IPS DF 19.7 (cell line): Measurements from ENCODE around the gene RALGAPB.
"Not testable (repeated sequence)": the region's sequence is repeated elsewhere in the genome, so short reads cannot be mapped to it uniquely, and the experiment has no call there.

Experiments used
- DNase-seq: peaks from one replicate; pipeline ENCODE4 v3.0.0-alpha.2; 2013; ENCODE audit warnings: low read depth, low spot score

Gene RALGAPB

DNA sequence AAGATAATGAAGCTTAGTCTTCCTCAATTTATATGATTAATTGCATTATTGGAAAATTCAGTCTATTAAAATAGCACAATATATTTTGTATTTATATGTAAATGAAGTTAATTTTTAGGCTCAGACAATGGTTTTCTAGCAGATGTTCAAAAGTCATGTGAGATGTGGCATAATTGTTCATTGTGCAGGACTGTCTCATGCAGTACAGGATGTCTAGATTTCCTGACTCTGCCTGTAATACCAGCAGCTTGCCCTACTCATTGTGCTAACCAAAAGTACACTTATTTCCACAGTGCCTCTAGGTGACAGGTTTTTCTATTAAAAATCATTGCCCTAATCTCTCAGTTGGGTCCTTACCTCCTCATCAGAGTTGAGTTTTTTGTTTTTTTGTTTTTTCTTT is 12.4 kb downstream of the RALGAPB start:
- no peak for DNase-seq

DNA sequence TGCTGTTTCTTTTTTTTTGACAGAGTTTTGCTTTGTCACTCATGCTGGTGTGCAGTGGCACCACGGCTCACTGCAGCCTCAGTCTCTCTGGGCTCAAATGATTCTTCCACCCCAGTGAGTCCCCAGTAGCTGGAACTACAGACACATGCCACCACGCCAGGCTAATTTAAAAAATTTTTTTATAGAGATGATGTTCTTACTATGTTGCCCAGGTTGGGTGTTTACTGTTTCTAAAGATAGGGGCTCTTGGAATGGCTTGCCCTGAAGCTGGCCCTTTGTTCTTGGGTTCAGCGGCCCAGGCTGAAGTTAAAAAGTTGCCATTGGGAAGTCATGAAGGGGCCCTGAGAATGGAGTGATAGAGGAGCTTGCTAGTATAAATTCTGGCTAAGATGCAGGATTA is 16.5 kb downstream of the RALGAPB start:
- DNase-seq: no peak

DNA sequence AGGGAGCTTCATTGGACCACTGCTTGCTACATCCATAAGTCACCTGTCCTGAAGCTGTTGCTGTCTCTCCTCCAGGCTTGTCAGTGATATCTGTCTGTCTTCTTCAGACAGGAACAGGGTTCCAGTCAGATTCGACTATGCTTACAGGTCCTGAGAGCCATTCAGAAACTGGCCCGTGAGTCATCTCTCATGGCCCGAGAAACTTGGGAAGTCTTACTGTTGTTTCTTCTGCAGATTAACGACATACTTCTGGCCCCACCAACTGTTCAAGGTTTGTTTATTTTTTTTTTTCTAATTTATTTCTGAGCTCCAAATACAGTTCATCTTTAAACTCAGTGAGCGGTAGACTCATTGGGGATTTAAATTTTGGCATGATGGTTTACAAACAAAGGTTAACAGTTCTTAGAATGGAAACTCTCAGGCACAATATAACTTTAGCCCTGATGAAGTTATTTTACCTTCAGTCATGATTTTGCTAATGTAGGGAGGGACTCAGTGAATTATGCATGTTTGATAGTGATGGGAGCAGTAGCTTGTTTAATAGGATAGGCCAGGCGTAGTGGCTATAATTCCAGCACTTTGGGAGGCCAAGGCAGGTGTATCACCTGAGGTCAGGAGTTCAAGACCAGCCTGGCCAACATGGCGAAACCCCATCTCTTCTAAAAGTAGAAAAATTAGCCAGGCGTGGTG is 24.7 kb downstream of the RALGAPB start:
- DNase-seq: no peak

DNA sequence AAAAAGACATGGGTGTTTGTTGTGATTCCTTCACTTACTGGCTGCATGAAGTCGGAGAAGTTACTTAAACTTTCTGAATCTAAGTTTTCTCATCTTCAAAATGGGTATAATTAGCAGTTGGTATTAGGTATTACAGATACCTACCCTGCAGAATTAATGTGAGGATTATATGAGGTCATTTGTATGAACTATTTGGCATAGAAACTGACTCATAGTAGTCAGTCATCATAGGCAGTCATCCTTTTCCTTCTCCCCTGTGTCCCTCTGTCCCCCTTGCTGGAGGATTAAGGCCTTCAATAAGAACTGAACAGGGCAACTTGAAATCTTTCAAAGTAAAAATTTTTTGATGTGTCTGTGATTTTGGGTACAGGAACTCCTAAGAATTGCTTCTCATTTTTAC is 26.3 kb downstream of the RALGAPB start:
- DNase-seq: no peak

DNA sequence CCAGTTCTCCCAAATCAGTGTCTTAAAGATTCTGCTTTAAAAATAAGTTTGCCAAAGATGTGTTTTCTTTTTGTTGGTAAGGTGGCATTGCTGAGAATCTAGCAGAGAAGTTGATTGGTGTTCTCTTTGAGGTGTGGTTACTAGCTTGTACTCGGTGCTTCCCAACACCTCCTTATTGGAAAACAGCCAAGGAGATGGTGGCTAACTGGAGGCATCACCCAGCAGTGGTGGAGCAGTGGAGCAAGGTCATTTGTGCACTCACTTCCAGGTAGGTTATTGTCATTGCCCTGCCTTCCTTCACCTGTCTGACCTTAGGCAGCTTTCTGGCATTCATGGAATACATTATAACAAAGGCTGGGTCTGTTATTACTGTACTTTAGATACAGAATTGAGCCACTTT is 26.7 kb downstream of the RALGAPB start:
- no peak for DNase-seq

DNA sequence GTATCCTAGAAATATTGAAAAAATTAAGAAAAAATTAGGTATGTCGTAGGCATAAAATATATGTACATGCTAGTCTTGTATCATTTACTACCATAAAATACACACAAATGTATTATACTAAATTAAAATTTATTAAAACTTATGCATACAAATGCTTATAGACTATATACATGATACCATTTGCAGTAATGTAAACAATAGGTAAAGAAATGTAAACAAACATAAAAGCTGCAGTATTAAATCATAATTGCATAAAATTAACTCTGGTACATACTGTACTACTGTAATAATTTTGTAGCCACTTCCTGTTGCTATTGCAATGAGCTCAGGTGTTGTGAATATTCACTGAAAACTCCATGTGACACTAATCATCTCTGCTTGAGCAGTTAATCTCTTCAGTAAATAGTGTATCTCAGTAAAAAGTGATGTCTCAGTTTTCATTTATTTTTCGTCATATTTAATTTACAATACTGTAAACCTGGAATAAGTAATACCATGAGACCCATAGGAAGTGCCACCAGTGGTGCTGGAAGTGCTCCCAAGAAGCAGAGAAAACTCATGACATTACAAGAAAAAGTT is 29.3 kb downstream of the RALGAPB start:
- DNase-seq: no peak

DNA sequence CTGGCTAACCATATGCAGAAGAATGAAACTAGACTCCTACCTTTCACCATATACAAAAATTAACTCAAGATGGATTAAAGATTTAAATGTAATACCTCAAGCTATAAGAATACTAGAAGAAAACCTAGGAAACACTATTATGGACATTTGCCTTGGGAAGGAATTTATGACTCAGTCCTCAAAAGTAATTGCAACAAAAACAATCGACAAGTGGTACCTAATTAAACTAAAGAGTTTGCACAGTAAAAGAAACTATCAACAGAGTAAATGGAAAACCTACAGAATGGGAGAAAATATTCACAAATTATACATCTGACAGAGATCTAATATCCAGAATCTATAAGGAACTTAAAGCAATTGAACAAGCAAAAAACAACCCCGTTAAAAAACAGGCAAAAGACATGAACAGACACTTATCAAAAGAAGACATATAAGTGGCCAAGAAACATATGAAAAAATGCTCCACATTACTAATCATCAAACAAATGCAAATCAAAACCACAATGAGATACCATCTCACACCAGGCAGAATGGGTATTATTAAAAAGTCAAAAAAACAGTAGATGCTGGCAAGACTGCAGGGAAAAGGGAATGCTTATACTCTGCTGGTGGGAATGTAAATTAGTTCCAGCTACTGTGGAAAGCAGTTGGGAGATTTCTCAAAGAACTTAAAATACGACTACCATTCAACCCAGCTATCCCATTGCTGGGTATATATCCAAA is 31.9 kb downstream of the RALGAPB start:
- no peak for DNase-seq

DNA sequence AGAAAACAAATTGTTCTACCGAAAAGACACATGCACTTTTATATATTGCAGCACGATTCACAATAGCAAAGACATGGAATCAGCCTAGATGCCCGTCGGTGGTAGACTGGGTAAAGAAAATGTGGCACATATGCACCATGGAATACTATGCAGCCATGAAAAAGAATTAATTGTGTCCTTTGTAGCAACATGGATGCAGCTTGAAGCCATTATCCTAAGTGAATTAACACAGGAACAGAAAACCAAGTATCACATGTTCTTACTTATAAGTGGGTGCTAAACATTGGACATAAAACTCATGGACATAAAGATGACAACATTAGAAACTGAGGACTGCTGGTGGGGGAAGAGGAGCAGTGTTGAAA is 32.4 kb downstream of the RALGAPB start:
- no peak for DNase-seq

DNA sequence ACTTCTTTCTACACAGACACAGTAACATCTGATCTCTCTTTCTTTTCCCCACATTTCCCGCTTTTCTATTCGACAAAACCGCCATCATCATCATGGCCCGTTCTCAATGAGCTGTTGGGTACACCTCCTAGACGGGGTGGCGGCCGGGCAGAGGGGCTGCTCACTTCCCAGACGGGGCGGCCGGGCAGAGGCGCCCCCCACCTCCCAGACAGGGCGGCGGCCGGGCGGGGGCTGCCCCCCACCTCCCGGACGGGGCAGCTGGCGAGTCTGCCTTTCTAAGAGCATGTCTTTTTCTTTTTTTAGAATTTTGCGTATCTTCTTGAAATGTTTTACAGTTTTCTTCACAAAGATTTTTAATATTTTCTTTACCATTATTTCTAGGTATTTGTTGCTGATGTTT is 39.1 kb downstream of the RALGAPB start:
- DNase-seq: not testable (repeated sequence)

DNA sequence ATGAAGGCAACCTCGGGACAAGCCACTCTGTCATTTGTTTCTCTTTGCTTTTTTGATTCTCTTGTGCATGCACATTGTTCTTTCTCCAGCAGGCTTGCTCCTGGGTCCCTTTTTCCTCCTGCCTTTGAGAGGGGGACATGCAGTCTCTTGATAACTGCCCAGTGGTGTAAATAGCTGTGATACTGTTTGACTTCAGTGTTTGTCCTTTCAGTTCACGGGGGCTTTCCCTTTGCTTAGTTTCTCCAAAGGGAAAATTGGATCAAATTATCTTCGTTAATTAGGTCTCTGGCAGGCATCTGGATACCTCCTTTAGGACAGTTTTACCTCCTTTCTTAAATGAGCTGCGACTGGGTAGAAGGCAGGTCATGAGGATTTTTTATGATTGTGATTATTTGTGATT is 41.5 kb downstream of the RALGAPB start:
- no peak for DNase-seq

DNA sequence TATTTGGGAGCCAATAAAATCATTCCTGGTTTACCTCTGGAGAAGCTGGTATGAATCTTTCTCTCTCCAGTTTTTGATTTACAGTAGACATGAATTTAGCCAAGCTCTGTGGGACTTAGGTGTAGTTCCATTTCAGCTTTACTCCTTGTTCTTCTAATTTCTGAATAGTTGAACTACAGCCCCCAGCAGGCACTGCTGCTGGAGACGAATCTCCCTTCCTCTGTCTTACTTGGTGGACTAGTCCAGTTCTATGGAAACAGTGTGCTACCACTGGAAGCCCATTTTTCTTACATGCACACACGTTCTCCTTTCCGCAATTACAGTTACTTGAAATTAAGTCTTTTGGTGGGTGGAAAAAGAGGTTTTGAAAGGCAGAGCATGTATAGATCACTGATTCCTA is 42.3 kb downstream of the RALGAPB start:
- no peak for DNase-seq

DNA sequence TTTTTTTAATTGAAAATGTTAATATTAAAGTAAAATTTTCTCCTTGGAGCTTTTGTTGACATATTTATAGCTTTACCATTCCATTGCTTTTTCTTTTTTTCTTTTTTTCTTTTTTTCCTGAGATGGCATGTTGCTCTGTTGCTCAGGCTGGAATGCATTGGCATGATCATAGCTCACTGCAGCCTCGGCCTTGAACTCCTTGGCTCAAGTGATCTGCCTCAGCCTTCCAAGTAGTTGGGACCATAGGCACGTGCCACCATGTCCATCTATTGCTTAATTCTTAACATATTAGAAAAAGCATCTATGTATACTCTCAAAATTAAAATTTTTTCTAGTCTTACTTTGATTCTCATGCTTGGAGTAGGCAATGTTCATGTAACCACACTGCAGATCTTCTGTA is 43.0 kb downstream of the RALGAPB start:
- no peak for DNase-seq

DNA sequence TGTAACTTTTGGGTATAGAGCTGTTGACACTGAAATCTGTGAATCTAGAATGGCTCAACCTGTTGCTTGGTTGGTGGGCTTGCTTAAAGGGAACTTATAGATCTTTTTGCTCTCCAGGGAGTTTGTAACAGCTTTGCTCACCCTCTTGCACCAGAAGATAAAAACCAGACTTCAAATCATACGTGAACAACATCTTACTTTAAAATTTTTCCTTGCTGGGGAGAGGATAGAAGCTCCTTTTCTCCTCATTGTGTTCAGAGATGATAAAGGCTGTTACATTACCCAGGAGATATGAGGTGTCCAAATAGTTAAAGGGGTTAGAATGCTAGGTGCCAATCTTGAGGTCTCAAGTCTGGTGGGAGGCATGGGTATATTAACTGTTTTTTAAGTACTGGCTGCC is 46.8 kb downstream of the RALGAPB start:
- no peak for DNase-seq

DNA sequence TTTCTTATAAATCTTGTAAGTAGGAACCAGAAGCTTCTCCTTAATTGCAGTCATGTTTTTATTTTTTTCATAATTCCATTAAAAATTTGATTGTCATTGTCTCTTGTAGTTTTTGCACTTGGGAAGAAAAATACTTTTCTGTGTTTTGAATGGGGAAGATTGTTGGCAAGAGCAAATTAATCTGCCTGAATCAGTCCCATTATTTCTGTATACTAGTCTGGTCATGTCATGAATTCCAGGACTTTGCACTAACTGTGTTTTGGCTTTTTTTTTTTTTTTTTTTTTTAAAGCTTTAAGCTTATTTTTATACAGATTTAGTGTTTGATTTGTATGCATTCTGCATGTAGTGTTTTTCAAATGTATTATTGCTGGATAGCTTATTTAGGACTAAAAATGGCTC is 47.6 kb downstream of the RALGAPB start:
- DNase-seq: no peak

DNA sequence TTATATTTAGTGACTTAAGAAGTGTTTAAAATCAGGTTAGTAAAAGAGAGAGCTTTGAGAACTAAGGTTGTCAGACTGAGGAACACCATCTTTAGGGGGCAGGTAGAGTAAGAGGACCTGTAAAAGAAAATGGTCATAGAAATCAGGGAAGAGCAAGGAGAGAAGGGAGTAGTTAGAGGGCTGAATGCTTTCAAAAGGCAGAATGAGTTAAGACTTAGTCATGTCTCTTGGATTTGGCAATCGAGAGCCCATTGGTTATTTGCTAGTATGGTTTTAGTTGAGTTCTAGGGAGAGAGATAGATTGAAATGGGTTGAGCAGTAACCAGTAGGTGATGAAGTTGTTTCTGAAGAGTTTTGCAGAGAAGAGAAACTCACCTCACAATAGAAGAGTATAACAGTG is 51.1 kb downstream of the RALGAPB start:
- DNase-seq: no peak

DNA sequence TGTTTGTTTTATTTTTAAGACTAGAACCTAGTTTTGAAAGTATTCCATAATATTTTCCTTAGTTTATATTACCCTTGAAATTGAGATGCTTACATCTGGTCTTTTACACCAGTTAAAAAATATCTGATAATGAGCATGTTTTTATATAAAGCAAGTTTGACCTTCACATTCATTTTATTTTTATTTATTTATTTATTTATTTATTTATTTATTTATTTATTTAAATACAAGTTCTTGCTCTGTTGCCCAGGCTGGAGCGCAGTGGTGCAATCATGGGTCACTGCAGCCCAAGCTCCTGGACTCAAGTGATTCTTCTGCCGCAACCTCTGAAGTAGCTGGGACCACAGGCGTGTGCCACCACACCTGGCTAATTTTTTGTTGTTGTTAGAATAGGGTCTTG is 55.5 kb downstream of the RALGAPB start:
- DNase-seq: no peak

DNA sequence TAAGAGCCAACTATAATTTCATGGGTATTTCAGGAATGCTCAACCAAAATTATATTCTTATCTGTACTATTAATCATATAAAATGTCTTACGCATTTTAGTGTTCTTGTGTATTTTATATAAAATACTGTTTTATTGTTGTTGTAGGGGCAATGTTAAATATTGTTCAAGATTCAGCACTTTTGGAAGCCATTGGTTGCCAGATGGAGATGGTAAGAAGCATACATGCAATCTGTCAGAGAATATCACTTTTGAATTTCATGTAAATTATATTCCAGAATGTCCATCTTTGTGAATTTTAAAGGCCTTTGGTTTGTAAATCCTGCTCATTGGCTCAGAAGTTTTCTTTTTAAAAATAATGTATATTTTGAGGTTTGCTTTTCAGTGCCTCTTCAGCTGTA is 58.4 kb downstream of the RALGAPB start:
- no peak for DNase-seq

DNA sequence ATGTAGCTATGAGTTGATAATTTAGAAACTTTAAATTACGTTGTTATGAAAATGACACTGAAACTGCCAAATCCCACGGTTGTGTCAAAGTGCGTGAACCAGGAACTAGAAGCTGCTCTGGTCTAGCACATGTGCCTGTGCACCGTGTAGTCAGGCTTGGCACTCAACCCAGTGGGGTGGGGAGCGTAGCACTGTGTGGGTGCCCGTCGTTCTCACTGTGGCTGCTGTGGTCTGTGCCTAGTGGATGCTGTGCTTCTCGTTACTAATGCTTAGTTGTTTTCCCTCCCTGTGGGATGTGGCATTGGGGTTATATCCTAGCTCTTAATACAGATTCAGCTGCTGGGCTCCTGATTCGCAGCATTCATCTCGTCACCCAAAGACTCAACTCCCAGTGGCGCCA is 62.1 kb downstream of the RALGAPB start:
- DNase-seq: no peak

DNA sequence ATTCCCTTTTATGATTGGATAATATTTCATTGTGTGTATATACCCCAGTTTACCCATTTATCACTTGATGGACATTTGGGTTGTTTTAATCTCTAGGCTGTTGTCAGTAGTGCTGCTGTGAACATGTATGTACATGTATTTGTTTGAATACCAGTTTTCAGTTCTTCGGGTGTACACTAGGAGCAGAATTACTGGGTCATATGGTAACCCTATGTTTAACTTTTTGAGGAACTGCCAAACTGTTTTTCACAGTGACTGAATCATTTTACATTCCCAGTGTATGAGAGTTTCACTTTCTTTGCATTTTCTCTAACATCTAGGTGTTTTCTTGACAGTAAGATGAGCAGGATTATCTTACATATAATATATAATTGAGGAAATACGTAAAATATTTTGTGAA is 63.7 kb downstream of the RALGAPB start:
- DNase-seq: no peak

DNA sequence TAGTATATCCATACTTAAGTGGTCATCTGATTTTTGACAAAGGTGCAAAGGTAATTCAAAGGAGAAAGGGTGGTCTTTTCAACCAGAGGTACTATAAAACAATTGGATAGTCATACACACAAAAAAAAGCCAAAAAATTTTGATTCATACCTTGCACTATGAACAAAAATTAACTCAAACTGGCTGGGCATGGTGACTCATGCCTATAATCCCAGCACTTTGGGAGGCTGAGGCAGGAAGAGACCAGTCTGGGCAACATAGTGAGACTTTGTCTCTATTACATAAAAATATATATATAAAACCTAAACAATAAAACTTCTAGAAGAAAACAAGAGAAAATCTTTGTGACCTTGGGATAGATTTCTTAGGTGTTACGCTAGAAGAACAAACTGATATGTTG is 64.5 kb downstream of the RALGAPB start:
- DNase-seq: no peak

DNA sequence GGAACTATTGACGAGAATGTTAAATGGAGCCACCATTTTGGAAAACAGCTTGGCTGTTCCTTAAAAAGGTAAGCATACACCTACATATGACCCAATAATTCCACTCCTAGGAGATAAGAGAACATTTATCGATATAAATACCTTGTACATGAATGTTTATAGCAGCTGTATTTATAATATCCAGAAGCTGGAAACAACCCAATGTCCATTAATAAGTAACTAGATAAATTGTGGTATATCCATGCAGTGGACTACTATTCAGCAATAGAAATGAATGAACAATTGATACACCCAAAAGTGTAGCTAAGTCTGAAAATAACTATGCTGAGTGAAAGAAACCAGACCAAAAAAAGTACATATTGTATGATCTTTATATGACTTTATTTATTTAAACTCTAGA is 66.1 kb downstream of the RALGAPB start:
- DNase-seq: no peak

DNA sequence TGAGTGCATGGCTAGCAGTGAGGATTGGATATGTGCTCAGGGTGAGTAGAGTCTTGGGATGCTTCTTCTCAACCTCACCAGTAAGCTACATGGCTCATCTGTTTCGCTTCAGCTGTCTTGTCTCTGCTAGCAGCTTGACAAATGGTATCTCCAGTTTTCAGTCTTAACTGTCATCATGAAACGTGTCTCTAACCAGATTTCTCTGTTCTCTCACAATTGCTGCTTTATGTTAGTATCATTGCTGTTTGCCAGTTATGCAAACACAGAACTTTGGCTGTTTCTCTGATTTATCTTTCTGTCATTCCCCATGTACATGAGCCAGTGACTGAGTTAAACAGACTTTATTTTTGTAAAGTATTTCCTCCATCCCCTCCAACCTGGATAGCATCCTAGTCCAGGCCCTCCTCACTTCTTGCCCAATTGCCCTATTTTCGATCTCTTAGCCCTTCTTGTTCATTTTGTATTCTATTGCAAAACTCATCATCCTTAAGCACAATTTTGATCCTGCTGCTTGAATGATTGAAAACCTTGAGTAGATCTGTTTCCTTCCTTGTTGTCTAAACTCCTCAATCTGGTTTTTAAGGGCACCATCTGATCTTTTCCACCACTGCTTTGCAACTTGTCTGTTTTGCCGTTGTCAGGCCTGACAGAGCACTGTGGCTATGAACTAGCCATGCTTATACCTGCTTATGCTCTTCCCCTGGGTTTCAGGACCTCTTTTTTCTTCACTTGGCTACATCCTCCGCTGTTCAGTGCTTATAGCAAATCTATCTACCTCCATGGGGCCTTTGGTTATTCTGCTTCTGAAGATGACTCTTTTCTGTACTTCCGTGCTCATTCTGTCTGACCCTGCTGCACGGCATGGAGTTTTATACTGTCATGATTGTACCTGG is 70.6 kb downstream of the RALGAPB start:
- no peak for DNase-seq
